HL-60 (cell line): ENCODE measurements around the gene KLK6.

Experiments used
- GABPA ChIP-seq: IDR thresholded peaks from 2 replicates; pipeline ENCODE4 v1.6.1; 2012; ENCODE audit warnings: low read depth
- TF ChIP-seq, protein P1 (sequence below): IDR thresholded peaks from one replicate; pipeline ENCODE4 v1.5.1; 2011; ENCODE audit warnings: low read length, control low read depth, inconsistent platforms; ENCODE audit not compliant: insufficient read depth
- TF ChIP-seq, protein P2 (sequence below): IDR thresholded peaks from 2 replicates; pipeline ENCODE4 v1.6.1; 2012; ENCODE audit warnings: low read depth; ENCODE audit not compliant: insufficient replicate concordance

DNA sequence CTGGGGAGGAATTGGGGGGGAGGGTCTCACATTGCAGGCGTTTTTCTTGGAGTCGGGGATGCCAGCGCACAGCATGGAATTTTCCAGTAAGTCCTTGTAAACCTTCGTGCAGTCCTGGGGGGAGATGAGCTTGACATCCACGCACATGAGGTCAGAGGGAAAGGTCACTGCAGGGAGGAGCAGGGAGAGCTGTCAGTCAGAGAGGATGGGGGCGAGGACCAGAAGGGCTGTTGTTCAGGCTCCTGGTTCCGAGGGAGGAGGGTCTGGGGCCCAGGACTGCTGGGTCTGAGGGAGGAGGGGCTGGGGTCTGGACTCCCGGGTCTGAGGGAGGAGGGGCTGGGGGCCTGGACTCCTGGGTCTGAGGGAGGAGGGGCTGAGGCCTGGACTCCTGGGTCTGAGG lies 10.4 kb upstream of the KLK6 start:
- TF ChIP-seq, protein P1, sequence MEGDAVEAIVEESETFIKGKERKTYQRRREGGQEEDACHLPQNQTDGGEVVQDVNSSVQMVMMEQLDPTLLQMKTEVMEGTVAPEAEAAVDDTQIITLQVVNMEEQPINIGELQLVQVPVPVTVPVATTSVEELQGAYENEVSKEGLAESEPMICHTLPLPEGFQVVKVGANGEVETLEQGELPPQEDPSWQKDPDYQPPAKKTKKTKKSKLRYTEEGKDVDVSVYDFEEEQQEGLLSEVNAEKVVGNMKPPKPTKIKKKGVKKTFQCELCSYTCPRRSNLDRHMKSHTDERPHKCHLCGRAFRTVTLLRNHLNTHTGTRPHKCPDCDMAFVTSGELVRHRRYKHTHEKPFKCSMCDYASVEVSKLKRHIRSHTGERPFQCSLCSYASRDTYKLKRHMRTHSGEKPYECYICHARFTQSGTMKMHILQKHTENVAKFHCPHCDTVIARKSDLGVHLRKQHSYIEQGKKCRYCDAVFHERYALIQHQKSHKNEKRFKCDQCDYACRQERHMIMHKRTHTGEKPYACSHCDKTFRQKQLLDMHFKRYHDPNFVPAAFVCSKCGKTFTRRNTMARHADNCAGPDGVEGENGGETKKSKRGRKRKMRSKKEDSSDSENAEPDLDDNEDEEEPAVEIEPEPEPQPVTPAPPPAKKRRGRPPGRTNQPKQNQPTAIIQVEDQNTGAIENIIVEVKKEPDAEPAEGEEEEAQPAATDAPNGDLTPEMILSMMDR: no peak
- TF ChIP-seq GABPA: no peak
- TF ChIP-seq, protein P2, sequence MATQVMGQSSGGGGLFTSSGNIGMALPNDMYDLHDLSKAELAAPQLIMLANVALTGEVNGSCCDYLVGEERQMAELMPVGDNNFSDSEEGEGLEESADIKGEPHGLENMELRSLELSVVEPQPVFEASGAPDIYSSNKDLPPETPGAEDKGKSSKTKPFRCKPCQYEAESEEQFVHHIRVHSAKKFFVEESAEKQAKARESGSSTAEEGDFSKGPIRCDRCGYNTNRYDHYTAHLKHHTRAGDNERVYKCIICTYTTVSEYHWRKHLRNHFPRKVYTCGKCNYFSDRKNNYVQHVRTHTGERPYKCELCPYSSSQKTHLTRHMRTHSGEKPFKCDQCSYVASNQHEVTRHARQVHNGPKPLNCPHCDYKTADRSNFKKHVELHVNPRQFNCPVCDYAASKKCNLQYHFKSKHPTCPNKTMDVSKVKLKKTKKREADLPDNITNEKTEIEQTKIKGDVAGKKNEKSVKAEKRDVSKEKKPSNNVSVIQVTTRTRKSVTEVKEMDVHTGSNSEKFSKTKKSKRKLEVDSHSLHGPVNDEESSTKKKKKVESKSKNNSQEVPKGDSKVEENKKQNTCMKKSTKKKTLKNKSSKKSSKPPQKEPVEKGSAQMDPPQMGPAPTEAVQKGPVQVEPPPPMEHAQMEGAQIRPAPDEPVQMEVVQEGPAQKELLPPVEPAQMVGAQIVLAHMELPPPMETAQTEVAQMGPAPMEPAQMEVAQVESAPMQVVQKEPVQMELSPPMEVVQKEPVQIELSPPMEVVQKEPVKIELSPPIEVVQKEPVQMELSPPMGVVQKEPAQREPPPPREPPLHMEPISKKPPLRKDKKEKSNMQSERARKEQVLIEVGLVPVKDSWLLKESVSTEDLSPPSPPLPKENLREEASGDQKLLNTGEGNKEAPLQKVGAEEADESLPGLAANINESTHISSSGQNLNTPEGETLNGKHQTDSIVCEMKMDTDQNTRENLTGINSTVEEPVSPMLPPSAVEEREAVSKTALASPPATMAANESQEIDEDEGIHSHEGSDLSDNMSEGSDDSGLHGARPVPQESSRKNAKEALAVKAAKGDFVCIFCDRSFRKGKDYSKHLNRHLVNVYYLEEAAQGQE: no peak
